K562 (cell line): ENCODE measurements around the gene BTN3A1. TPM values are rescaled to one million over a fixed set of nuclear protein-coding genes. Genes with fewer than 3 reads are reported as not detected.
A peak's percentile ranks its signal among the peaks of the same experiment; 100 is the strongest.

ENCODE experiments used
- ATAC-seq: fragments of 200-7000 bp; cut with Tn5 transposase; 3 replicates; pipeline ENCODE4 v1.9.1; 2020; ENCODE audit warnings: moderate library complexity
- BruUV-seq: library from RNA; stranded (reverse); fragments of 400-500 nt; replicated peaks from 2 replicates; lab custom pipeline; 2021; lab: Mats Ljungman, UMichigan
- CTCF ChIA-PET: fragments of 300-600 bp; formaldehyde crosslinking; extraction: SDS; loops from one replicate; lab custom pipeline; 2021; ENCODE audit warnings: low intra/inter-chr PET ratio; lab: Yijun Ruan, JAX
- POLR2A ChIA-PET: fragments of 300-600, 350-650 bp; sonication (Branson Sonifier 250); formaldehyde crosslinking; extraction: SDS; loops from one replicate; lab custom pipeline; 2021; ENCODE audit warnings: antibody characterized with exemption, inconsistent platforms; lab: Yijun Ruan, JAX
- DNase-seq, 4 experiments: peaks; one replicate each; pipeline versions ENCODE4 v3.0.0 to v3.0.0-alpha.2; 2011 to 2018; ENCODE audit warnings: low spot score in 3 of 4, mixed read lengths in 3 of 4; ENCODE audit errors: extremely low read depth in 1 of 4
- FAIRE-seq: peaks from 2 replicates; lab custom pipeline; 2011; peaks lifted over from hg19 to GRCh38; lab: Jason Lieb, UNC
- H2AFZ ChIP-seq: 2 replicates; pipeline ENCODE4 v1.6.0; 2011; ENCODE audit warnings: low read depth, low read length, control low read depth, inconsistent platforms
- H3K27ac ChIP-seq: fragments of 200-600 bp; 3 replicates; pipeline ENCODE4 v1.8.0; 2011; ENCODE audit warnings: low read depth, mild to moderate bottlenecking, control low read depth, inconsistent platforms, low read length, moderate library complexity, mixed read lengths; ENCODE audit errors: extremely low read depth
- H3K27me3 ChIP-seq, 2 experiments: fragments of 300-600 bp in 1 of 2; 2 replicates in 1 of 2; 3 replicates in 1 of 2; pipeline versions ENCODE4 v1.6.0 to v1.8.0; 2011; ENCODE audit warnings: inconsistent platforms in 2 of 2, low read length in 2 of 2, mild to moderate bottlenecking in 1 of 2, mixed read lengths in 1 of 2, moderate library complexity in 1 of 2; ENCODE audit not compliant: control insufficient read depth in 2 of 2, insufficient read depth in 2 of 2
- H3K36me3 ChIP-seq: fragments of 300-600 bp; 3 replicates; pipeline ENCODE4 v1.8.0; 2011; ENCODE audit warnings: mild to moderate bottlenecking, low read length, inconsistent platforms; ENCODE audit not compliant: control insufficient read depth, insufficient read depth
- H3K4me1 ChIP-seq, 2 experiments: fragments of 200-600 bp in 1 of 2; replicated peaks in 1 of 2; 2 replicates in 1 of 2; 3 replicates in 1 of 2; pipeline versions ENCODE4 v1.5.1 to v1.8.0; 2011; ENCODE audit warnings: inconsistent platforms in 2 of 2, low read length in 2 of 2, mild to moderate bottlenecking in 1 of 2, mixed read lengths in 1 of 2, moderate library complexity in 1 of 2; ENCODE audit not compliant: control insufficient read depth in 2 of 2, insufficient read depth in 2 of 2
- H3K4me2 ChIP-seq: 2 replicates; pipeline ENCODE4 v1.6.1; 2011; ENCODE audit warnings: low read length, control low read depth, inconsistent platforms, mixed read lengths; ENCODE audit not compliant: insufficient read depth
- H3K4me3 ChIP-seq: fragments of 200-600 bp; sonication (generic), shearing (Covaris generic); 2 replicates; pipeline ENCODE4 v1.5.1; 2016; ENCODE audit warnings: control low read depth, inconsistent platforms
- H3K79me2 ChIP-seq: fragments of 200-600 bp; 3 replicates; pipeline ENCODE4 v1.8.0; 2011; ENCODE audit warnings: low read length, inconsistent platforms; ENCODE audit not compliant: control insufficient read depth, insufficient read depth
- H3K9ac ChIP-seq, 2 experiments: 2 replicates each; pipeline versions ENCODE4 v1.6.0 to v1.6.1; 2011; ENCODE audit warnings: low read depth in 2 of 2, low read length in 2 of 2, control low read depth in 1 of 2, inconsistent platforms in 1 of 2, mild to moderate bottlenecking in 1 of 2, mixed read lengths in 1 of 2; ENCODE audit not compliant: insufficient read depth in 1 of 2
- H3K9me1 ChIP-seq: one replicate; pipeline ENCODE4 v1.6.0; 2011; ENCODE audit warnings: inconsistent platforms, mild to moderate bottlenecking, low read length, moderate library complexity; ENCODE audit not compliant: control insufficient read depth, insufficient read depth
- H3K9me3 ChIP-seq: replicated peaks from 2 replicates; pipeline ENCODE4 v1.5.1; 2011; ENCODE audit warnings: low read depth, low read length, inconsistent platforms; ENCODE audit not compliant: control insufficient read depth, insufficient read depth
- H4K20me1 ChIP-seq: replicated peaks from 2 replicates; pipeline ENCODE4 v1.6.1; 2011; ENCODE audit warnings: low read length, inconsistent platforms, mixed read lengths; ENCODE audit not compliant: control insufficient read depth, insufficient read depth
- HCFC1 ChIP-seq: IDR thresholded peaks from 2 replicates; pipeline ENCODE4 v1.6.1; 2012; ENCODE audit warnings: low read depth, low read length, improper control_type of control experiment
- KLF13 ChIP-seq: fragments of 450-650 bp; IDR thresholded peaks from 2 replicates; pipeline ENCODE4 v1.6.1; 2016; ENCODE audit warnings: missing genetic modification characterization, low read depth, mild to moderate bottlenecking, missing compliant biosample characterization, moderate library complexity, borderline replicate concordance
- STAG1 ChIP-seq: sonication (generic); formaldehyde crosslinking; IDR thresholded peaks from 2 replicates; pipeline ENCODE4 v1.5.0; 2020; ENCODE audit warnings: missing genetic modification reagents, borderline replicate concordance
- TOE1 ChIP-seq, 2 experiments: fragments of 450-650 bp in 1 of 2; sonication (generic) in 1 of 2; formaldehyde crosslinking in 1 of 2; IDR thresholded peaks; 2 replicates each; pipeline versions ENCODE4 v1.7.1 to v1.8.0; 2016 to 2022; ENCODE audit warnings: borderline replicate concordance in 2 of 2, mild to moderate bottlenecking in 2 of 2, antibody characterized with exemption in 1 of 2, inconsistent platforms in 1 of 2, low read depth in 1 of 2, missing genetic modification reagents in 1 of 2, moderate library complexity in 1 of 2
- ZBTB1 ChIP-seq: sonication (generic); formaldehyde crosslinking; IDR thresholded peaks from 2 replicates; pipeline ENCODE4 v1.8.1; 2023; ENCODE audit warnings: missing genetic modification reagents, low read depth, mild to moderate bottlenecking, borderline replicate concordance
- ZNF311 ChIP-seq: fragments of 250-450 bp; sonication (Bioruptor Pico); IDR thresholded peaks from 2 replicates; pipeline ENCODE4 v1.4.0; 2020; ENCODE audit warnings: mild to moderate bottlenecking, moderate library complexity
- ZNF41 ChIP-seq: fragments of 250-450 bp; sonication (Bioruptor Pico); conservative IDR thresholded peaks from 2 replicates; pipeline ENCODE4 v1.4.0; 2020; ENCODE audit warnings: mild to moderate bottlenecking
- WGBS: fragments of 100-300 bp; shearing (Covaris generic); methylation state at CpG from one replicate; pipeline ENCODE4 v1.1.6; 2016; ENCODE audit warnings: low coverage, mixed read lengths; ENCODE audit not compliant: insufficient coverage; ENCODE audit errors: missing lambda C conversion rate; 5-methylcytosine and 5-hydroxymethylcytosine counted together
- in situ Hi-C: fragments of 300-500 bp; cut with MboI; formaldehyde crosslinking; loops from 4 replicates; pipeline ENCODE4 v1.15.0; 2018; ENCODE audit warnings: inconsistent platforms, mixed read lengths
- intact Hi-C: fragments of 100-400 bp; cut with micrococcal nuclease; formaldehyde crosslinking; loops from 2 replicates; pipeline ENCODE4 v1.14.2; 2022
- polyA plus RNA-seq, 8 experiments: library from polyadenylated mRNA; depleted of rRNA in 4 of 8; stranded (reverse) in 5 of 8; unstranded in 3 of 8; fragments of >200 nt; fragmentation: Nextera tagmentation in 2 of 8; fragmentation: Illumina TruSeq in 1 of 8; extraction: Ambion mirVana in 2 of 8; extraction: Trizol in 1 of 8; gene quantifications; 2 replicates each; pipeline versions ENCODE4 v1.2.1 to v1.2.3, GENCODE V29; 2011 to 2014; ENCODE audit warnings: inconsistent platforms in 1 of 8, missing spikeins in 1 of 8
- total RNA-seq, 7 experiments: library from RNA; depleted of rRNA in 6 of 7; stranded (reverse); fragments of >200 nt in 6 of 7; fragmentation: Illumina TruSeq in 2 of 7; extraction: Trizol in 2 of 7; gene quantifications; 2 replicates each; pipeline versions ENCODE4 v1.2.1 to v1.2.3, GENCODE V29; 2011 to 2021; ENCODE audit warnings: low replicate concordance in 1 of 7
- TF ChIP-seq, protein P1 (sequence below), 3 experiments: IDR thresholded peaks in 2 of 3; conservative IDR thresholded peaks in 1 of 3; 2 replicates each; pipeline ENCODE4 v1.5.1; 2011 to 2012; ENCODE audit warnings: low read length in 3 of 3, mild to moderate bottlenecking in 3 of 3, control low read depth in 2 of 3, improper control_type of control experiment in 1 of 3, inconsistent platforms in 1 of 3, low read depth in 1 of 3, mixed read lengths in 1 of 3, moderate library complexity in 1 of 3; ENCODE audit not compliant: insufficient read depth in 2 of 3
- TF ChIP-seq, protein P2 (sequence below): fragments of 250-450 bp; sonication (Bioruptor Pico); IDR thresholded peaks from 2 replicates; pipeline ENCODE4 v1.8.0; 2021; ENCODE audit warnings: mild to moderate bottlenecking, moderate library complexity

The BTN3A1 gene
- total and polyA plus RNA-seq, 9 of the 15 experiments (the other 6 are each of a cell fraction or from before 2014, with no cell fraction given), result 0.84 to 8.5 (median 3.9) TPM

DNA sequence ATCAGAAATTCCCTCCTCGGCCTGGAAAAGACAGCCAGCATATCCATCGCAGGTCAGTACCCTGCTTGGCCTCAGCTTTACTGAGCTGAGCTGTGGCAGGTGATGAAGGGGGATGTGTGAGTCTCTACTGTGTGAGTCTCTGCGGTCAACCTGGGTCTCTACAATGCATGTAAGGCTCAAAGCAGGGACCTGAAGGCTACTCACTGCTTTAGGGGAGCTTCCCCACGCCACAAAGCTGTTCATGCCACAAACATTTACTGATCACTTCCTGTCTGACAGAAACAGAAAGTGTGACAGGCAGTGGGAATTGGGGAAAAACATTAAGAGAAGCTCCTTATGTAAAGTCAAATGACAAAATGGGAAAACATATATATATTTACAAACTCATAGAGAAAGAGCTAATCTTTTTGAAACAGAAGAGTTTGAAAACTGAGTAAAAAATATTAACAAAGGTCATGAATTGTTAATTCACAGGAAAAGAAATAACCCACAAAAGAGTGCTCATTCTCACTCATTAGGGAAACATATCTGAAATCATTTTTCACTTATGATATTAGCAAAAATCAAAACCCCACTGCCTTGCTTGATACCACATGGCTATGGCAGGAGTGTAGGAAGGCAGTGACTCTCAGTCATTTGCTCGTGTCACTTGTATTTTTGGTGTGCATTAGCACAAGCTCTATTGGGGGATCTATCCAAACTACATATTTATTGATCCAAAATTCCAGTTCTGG lies 44.0 kb downstream of the BTN3A1 start:
- intact Hi-C loops, result no loop called here
- H3K4me3 ChIP-seq, result no peak overlapping the region
- BruUV-seq, result no TSS peak

More for the DNA sequence above, 44.0 kb downstream of the BTN3A1 start:
- in situ Hi-C loops, result no loop called here
- Histone ChIP-seq H3K27me3 (no peaks in the 10 kb centered on the region), H3K9me1 (no peaks in the 10 kb centered on the region), H3K4me2 (no peak overlapping the region), H3K4me1 (0 out of 5 replicates have a peak, but pooled peaks cover 0 to 3% of the 10 kb centered on the region in 2 experiments), H3K27ac (no peak overlapping the region), H4K20me1 (no peaks in the 10 kb centered on the region), H3K36me3 (no peaks in the 10 kb centered on the region), H3K79me2 (no peaks in the 10 kb centered on the region), H3K9me3 (no peaks in the 10 kb centered on the region), H3K9ac (no peak overlapping the region; a peak in 1 of 4 replicates), H2AFZ (peak overlapping the region; percentile 11; the same call in 1 of the 2 replicates)
- WGBS, result 26% methylated on average over 5 of the region's 5 CpGs
- TF ChIP-seq, protein P1, sequence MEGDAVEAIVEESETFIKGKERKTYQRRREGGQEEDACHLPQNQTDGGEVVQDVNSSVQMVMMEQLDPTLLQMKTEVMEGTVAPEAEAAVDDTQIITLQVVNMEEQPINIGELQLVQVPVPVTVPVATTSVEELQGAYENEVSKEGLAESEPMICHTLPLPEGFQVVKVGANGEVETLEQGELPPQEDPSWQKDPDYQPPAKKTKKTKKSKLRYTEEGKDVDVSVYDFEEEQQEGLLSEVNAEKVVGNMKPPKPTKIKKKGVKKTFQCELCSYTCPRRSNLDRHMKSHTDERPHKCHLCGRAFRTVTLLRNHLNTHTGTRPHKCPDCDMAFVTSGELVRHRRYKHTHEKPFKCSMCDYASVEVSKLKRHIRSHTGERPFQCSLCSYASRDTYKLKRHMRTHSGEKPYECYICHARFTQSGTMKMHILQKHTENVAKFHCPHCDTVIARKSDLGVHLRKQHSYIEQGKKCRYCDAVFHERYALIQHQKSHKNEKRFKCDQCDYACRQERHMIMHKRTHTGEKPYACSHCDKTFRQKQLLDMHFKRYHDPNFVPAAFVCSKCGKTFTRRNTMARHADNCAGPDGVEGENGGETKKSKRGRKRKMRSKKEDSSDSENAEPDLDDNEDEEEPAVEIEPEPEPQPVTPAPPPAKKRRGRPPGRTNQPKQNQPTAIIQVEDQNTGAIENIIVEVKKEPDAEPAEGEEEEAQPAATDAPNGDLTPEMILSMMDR (IDR thresholded peaks at IDR 0.05 in 2 of 3, conservative IDR thresholded peaks at IDR 0.05 in 1 of 3; ENCODE audit: insufficient read depth in 2 of 3, low read depth in 1 of 3, low read length in 3 of 3), result no peak
- no peak for TF ChIP-seq HCFC1
- TF ChIP-seq, protein P2, sequence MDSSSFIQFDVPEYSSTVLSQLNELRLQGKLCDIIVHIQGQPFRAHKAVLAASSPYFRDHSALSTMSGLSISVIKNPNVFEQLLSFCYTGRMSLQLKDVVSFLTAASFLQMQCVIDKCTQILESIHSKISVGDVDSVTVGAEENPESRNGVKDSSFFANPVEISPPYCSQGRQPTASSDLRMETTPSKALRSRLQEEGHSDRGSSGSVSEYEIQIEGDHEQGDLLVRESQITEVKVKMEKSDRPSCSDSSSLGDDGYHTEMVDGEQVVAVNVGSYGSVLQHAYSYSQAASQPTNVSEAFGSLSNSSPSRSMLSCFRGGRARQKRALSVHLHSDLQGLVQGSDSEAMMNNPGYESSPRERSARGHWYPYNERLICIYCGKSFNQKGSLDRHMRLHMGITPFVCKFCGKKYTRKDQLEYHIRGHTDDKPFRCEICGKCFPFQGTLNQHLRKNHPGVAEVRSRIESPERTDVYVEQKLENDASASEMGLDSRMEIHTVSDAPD (CRISPR knock-in tag), result no peak
- TF ChIP-seq ZNF311 (CRISPR knock-in tag), result no peak
- TF ChIP-seq KLF13 (tag), result no peak
- TF ChIP-seq STAG1 (CRISPR knock-in tag), result no peak
- TF ChIP-seq ZNF41 (CRISPR knock-in tag), result no peak
- no peak for TF ChIP-seq TOE1 (IDR thresholded peaks at IDR 0.05; ENCODE audit: borderline replicate concordance)
- no peak for TF ChIP-seq TOE1 (CRISPR knock-in tag; IDR thresholded peaks at IDR 0.05; ENCODE audit: borderline replicate concordance, low read depth)
- TF ChIP-seq ZBTB1 (CRISPR knock-in tag), result no peak
- ATAC-seq, result peak; percentile 32; the same call in 2 of the 3 replicates
- DNase-seq, result no peak
- FAIRE-seq, result no peak
- ChIA-PET POLR2A (interaction anchor here (1.6 to 2.6 kb wide), 2 partner anchors 10 kb away, joined by 5 to 21 read pairs; no protein-coding TSS in a partner anchor), CTCF (no interaction called here)
